Measurements from ENCODE around the gene NXPH1.

DNA sequence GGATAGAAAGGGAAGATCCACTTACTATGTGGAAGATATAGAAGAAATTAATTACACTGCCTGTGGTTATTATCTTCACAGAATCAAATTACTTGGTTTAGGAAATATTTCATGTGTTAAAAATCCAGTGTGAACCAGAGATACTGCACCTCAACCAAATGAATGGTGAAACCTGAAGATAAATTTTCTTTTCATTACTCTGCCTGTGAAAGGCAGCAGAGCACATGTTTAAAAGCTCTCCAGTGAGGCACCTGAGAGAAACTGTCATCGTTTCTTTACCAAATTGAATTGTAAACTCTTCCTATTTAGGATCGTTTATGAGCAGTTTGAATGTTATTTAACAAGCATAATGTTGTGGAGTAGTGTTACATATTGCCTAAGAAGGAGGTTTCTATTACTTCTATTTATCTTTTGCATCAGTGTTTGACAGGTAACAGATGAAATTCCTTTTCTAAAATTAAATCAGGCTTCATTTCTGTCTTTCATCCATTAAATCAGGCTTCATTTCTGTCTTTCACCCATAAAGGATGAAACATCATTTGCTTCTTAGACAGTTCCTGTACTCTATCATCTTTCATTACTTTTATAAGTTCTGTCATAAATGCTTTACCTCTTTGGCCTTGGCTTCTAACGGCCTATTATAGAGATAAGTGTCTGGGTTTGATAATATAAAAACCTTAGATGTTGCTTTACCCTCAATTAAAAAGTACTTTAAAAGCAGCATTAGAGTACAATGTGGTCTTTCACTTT lies 266.6 kb downstream of the NXPH1 start:
- no peak for TF ChIP-seq CTCF (IDR thresholded peaks at IDR 0.05)
- TF ChIP-seq POLR2A (IDR thresholded peaks at IDR 0.05), result no peak

All from sigmoid colon (tissue), 3 donors.